Neuronal stem cell (in vitro differentiated cells): Measurements from ENCODE around the gene ADAM8.
A peak's percentile ranks its signal among the peaks of the same experiment; 100 is the strongest.

Experiments used
- DNase-seq: peaks from one replicate; pipeline ENCODE4 v3.0.0-alpha.2; 2013; ENCODE audit warnings: low spot score
- H2AFZ ChIP-seq: one replicate; pipeline ENCODE4 v1.6.1; 2013; ENCODE audit warnings: mild to moderate bottlenecking, low read length, inconsistent platforms
- H2AK5ac ChIP-seq: 2 replicates; pipeline ENCODE4 v1.6.1; 2013; ENCODE audit warnings: low read depth, mild to moderate bottlenecking, inconsistent platforms, low read length, moderate library complexity, mixed read lengths
- H2BK120ac ChIP-seq: 2 replicates; pipeline ENCODE4 v1.6.1; 2013; ENCODE audit warnings: low read depth, mild to moderate bottlenecking, inconsistent platforms, low read length, moderate library complexity, mixed read lengths
- H2BK12ac ChIP-seq: one replicate; pipeline ENCODE4 v1.6.1; 2013; ENCODE audit warnings: low read length, inconsistent platforms
- H2BK15ac ChIP-seq: 2 replicates; pipeline ENCODE4 v1.6.1; 2013; ENCODE audit warnings: mild to moderate bottlenecking, low read length, inconsistent platforms, mixed read lengths
- H2BK5ac ChIP-seq: one replicate; pipeline ENCODE4 v1.6.1; 2013; ENCODE audit warnings: inconsistent platforms, mild to moderate bottlenecking, low read length, moderate library complexity
- H3K14ac ChIP-seq: one replicate; pipeline ENCODE4 v1.6.1; 2013; ENCODE audit warnings: low read length, inconsistent platforms
- H3K18ac ChIP-seq: 2 replicates; pipeline ENCODE4 v1.6.1; 2013; ENCODE audit warnings: low read length, inconsistent platforms
- H3K23ac ChIP-seq: 2 replicates; pipeline ENCODE4 v1.6.1; 2013; ENCODE audit warnings: low read depth, mild to moderate bottlenecking, mixed read lengths, low read length, inconsistent platforms; ENCODE audit not compliant: poor library complexity
- H3K27ac ChIP-seq: replicated peaks from 3 replicates; pipeline ENCODE4 v1.5.1; 2013; ENCODE audit warnings: low read length, inconsistent platforms
- H3K27me3 ChIP-seq, 3 experiments: 2 replicates each; pipeline ENCODE4 v1.6.1; 2013; ENCODE audit warnings: low read length in 3 of 3, mild to moderate bottlenecking in 2 of 3, inconsistent platforms in 1 of 3, low read depth in 1 of 3, mixed read lengths in 1 of 3, moderate library complexity in 1 of 3; ENCODE audit not compliant: control insufficient read depth in 3 of 3, insufficient read depth in 3 of 3
- H3K36me3 ChIP-seq, 2 donors: replicated peaks in 1 of 2; 2 replicates each; pipeline ENCODE4 v1.6.1; 2013; ENCODE audit warnings: low read length in 2 of 2; ENCODE audit not compliant: control insufficient read depth in 2 of 2, insufficient read depth in 2 of 2
- H3K4ac ChIP-seq: 2 replicates; pipeline ENCODE4 v1.6.1; 2013; ENCODE audit warnings: inconsistent platforms, mild to moderate bottlenecking, low read length, moderate library complexity
- H3K4me1 ChIP-seq, 2 donors: 1 replicate in 1 of 2; 2 replicates in 1 of 2; pipeline ENCODE4 v1.6.1; 2013; ENCODE audit warnings: low read length in 2 of 2, low read depth in 1 of 2; ENCODE audit not compliant: control insufficient read depth in 2 of 2, insufficient read depth in 1 of 2
- H3K4me2 ChIP-seq: one replicate; pipeline ENCODE4 v1.6.1; 2013; ENCODE audit warnings: mild to moderate bottlenecking, low read length, inconsistent platforms; ENCODE audit not compliant: insufficient read depth, poor library complexity, severe bottlenecking
- H3K4me3 ChIP-seq, 2 donors: 2 replicates each; pipeline ENCODE4 v1.5.1; 2013; ENCODE audit warnings: low read length in 2 of 2, mild to moderate bottlenecking in 2 of 2, inconsistent platforms in 1 of 2, moderate library complexity in 1 of 2
- H3K79me1 ChIP-seq: one replicate; pipeline ENCODE4 v1.6.1; 2013; ENCODE audit warnings: low read depth, mild to moderate bottlenecking, inconsistent platforms, low read length, moderate library complexity
- H3K9ac ChIP-seq: one replicate; pipeline ENCODE4 v1.6.1; 2013; ENCODE audit warnings: mild to moderate bottlenecking, low read depth, low read length, inconsistent platforms; ENCODE audit not compliant: poor library complexity
- H3K9me3 ChIP-seq, 2 donors: replicated peaks in 1 of 2; 2 replicates each; pipeline versions ENCODE3 to v1.6.1; 2013; ENCODE audit warnings: low read length in 2 of 2, mild to moderate bottlenecking in 2 of 2, inconsistent platforms in 1 of 2, low read depth in 1 of 2, mixed read lengths in 1 of 2, moderate library complexity in 1 of 2; ENCODE audit not compliant: control insufficient read depth in 2 of 2, insufficient read depth in 1 of 2
- H4K8ac ChIP-seq: one replicate; pipeline ENCODE4 v1.6.1; 2013; ENCODE audit warnings: low read depth, mild to moderate bottlenecking, inconsistent platforms, low read length, moderate library complexity
- H4K91ac ChIP-seq: one replicate; pipeline ENCODE4 v1.6.1; 2013; ENCODE audit warnings: low read length, low read depth, mild to moderate bottlenecking, inconsistent platforms; ENCODE audit not compliant: poor library complexity
- WGBS, 2 donors: extraction: QIAGEN DNeasy Blood & Tissue Kit; methylation state at CpG; one replicate each; pipeline ENCODE4 v1.1.7; 2013; ENCODE audit warnings: missing lambda C conversion rate in 2 of 2, mixed read lengths in 1 of 2; ENCODE audit not compliant: insufficient read length in 2 of 2, insufficient replicate concordance in 1 of 2; ENCODE audit errors: extremely low coverage in 2 of 2; 5-methylcytosine and 5-hydroxymethylcytosine counted together

ADAM8 gene

DNA sequence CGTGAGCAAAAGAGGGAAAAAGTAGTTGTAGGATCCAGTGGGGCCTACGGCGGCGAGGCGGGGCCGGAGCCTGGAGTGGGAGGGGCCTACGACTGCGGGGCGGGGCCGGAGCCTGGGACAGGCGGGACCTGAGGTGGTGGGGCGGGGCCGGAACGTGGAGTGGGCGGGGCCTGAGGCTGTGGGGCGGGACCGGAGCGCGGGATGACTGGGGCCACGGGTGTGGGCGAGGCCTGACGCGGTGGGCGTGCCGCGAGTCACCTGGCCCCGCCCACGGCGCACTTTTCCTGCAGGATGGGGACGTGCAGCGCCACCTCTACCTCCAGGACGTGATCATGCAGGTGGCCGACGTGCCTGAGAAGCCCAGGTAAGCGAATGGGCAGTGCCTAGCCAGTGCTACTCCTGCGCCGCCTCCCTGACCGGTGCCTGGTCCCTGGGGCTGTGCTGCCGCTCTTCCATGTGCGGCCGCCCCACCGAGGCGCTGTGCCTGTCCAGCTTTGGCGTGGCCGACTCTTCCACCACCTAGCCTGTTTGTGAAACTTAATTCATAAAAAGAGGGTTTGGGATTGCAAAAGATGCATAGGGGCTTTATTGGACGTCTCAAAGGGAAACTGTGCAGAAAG, 32.5 kb upstream of the ADAM8 start:
- no peak overlapping the region for H2BK15ac ChIP-seq
- peak overlapping the region; percentile 93 for H3K23ac ChIP-seq
- H2BK5ac ChIP-seq = peak overlapping the region; percentile 82
- H3K36me3 ChIP-seq = peaks cover 27 to 41% of the 10 kb centered on the region in 2 donors
- peak overlapping the region; percentile 100 for H3K18ac ChIP-seq
- peak overlapping the region; percentile 93 for H3K4ac ChIP-seq
- H3K9me3 ChIP-seq = no peaks in the 10 kb centered on the region
- H3K9ac ChIP-seq = peak overlapping the region; percentile 89
- WGBS, 2 donors = no CpG with 5 or more reads among the region's 46 CpGs
- H2AFZ ChIP-seq = peak overlapping the region; percentile 100
- H3K27me3 ChIP-seq = no peaks in the 10 kb centered on the region
- H2AK5ac ChIP-seq = peak overlapping the region; percentile 75
- H2BK120ac ChIP-seq = no peak overlapping the region
- H3K27ac ChIP-seq = peak overlapping the region; percentile 92
- H4K8ac ChIP-seq = peak overlapping the region; percentile 48
- peak overlapping the region; percentile 94 for H3K4me2 ChIP-seq
- H3K79me1 ChIP-seq = peaks cover 25% of the 10 kb centered on the region
- DNase-seq = peak; percentile 89
- H3K14ac ChIP-seq = peak overlapping the region; percentile 84
- no peak overlapping the region for H4K91ac ChIP-seq
- peak overlapping the region; percentile 81 to 94 for H3K4me3 ChIP-seq
- H3K4me1 ChIP-seq = peaks cover 8 to 12% of the 10 kb centered on the region in 2 donors
- peak overlapping the region; percentile 90 for H2BK12ac ChIP-seq

DNA sequence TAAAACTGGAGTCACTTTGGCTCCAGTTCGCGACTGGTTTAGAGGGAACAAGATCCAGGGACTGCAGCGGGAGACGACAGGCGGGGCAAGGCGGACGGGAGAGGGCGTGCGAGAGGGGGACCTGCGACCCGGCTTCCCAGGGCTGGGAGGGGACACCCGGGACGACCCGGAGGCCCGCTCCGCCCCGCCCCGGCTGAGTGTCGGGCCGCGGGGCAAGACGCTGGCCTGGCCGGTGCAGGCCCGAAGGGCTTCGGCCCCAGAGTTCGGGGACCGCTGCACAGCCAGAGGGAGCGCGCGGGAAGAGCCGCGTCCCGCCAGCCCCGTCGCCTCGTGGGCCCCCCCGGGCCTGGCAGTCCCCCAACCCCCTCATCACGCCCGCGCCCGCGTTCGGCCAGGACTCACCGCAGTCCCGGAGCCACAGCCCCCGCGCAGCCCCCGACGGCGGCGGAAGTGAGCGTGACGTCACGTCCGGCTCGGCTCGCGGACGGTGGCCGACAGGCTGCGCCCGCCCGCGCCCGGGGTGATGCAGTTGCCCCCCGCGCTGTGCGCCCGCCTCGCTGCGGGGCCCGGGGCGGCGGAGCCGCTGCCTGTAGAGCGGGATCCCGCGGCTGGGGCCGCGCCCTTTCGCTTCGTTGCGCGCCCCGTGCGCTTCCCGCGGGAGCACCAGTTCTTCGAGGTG, 31.9 kb upstream of the ADAM8 start, which contains the start of the genes TUBGCP2 and ZNF511:
TUBGCP2 (minus strand) TSS at position 452 of the 679 bp plus-strand sequence. CDS start 5,931 bp downstream, outside the sequence.
ZNF511 (plus strand) TSS at position 494 of the 679 bp plus-strand sequence; CDS start at position 524, 30 bp downstream.
- H2BK120ac ChIP-seq = no peak within 1 kb of the TSS
- peak within 1 kb of the TSS; percentile 65 for H4K8ac ChIP-seq
- no CpG with 5 or more reads among the region's 89 CpGs for WGBS, 2 donors
- H3K9me3 ChIP-seq = no peaks in the 10 kb centered on the region
- peak within 1 kb of the TSS; percentile 90 for H2BK12ac ChIP-seq
- H4K91ac ChIP-seq = peak within 1 kb of the TSS; percentile 12
- peak within 1 kb of the TSS; percentile 81 to 94 for H3K4me3 ChIP-seq
- DNase-seq = peak; percentile 78
- H3K4me1 ChIP-seq = peaks cover 8 to 12% of the 10 kb centered on the region in 2 donors
- H3K23ac ChIP-seq = peak within 1 kb of the TSS; percentile 93
- peak within 1 kb of the TSS; percentile 82 for H2BK5ac ChIP-seq
- H2AK5ac ChIP-seq = peak within 1 kb of the TSS; percentile 75
- peaks cover 27 to 41% of the 10 kb centered on the region in 2 donors for H3K36me3 ChIP-seq
- H3K18ac ChIP-seq = peak within 1 kb of the TSS; percentile 100
- no peak within 1 kb of the TSS for H2BK15ac ChIP-seq
- H3K14ac ChIP-seq = peak within 1 kb of the TSS; percentile 84
- peak within 1 kb of the TSS; percentile 94 for H3K4me2 ChIP-seq
- peak within 1 kb of the TSS; percentile 89 for H3K9ac ChIP-seq
- H3K27me3 ChIP-seq = no peaks in the 10 kb centered on the region
- peaks cover 25% of the 10 kb centered on the region for H3K79me1 ChIP-seq
- H2AFZ ChIP-seq = peak within 1 kb of the TSS; percentile 100
- peak within 1 kb of the TSS; percentile 93 for H3K4ac ChIP-seq
- H3K27ac ChIP-seq = peak within 1 kb of the TSS; percentile 92

DNA sequence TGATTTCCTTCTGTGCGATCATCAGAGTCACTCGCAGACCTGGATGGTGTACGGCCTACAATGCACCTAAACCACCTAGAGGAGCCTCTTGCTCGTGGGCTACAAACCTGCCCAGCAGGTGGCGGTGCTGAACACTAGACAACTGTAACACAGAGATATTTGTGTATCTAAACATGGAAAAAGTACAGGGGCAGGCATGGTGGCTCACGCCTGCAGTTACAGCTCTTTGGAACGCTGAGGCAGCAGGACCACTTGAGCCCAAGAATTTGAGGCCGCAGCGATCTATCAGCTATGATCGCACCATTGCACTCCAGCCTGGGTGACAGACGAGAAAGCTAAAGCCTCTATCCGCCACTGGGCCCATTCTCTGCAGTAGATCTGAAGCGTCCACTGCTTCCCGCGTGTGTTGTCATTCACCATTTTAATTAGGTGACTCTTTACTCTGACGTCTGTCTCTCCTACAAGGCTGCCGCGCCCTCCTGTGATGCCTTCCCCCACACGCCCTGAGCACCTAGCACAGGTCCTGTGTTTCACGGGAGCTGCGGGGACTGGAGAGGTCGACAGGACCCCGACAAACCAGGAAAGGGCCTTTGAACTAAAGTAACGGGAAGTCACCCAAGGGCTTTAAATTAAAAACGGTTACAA, 31.2 kb upstream of the ADAM8 start:
- Histone ChIP-seq H2BK5ac (peak overlapping the region; percentile 82), H2BK120ac (no peak overlapping the region), H3K9me3 (no peaks in the 10 kb centered on the region), H3K4me3 (peak overlapping the region; percentile 81 to 94), H2BK12ac (no peak overlapping the region), H2AFZ (peak overlapping the region; percentile 100), H4K8ac (no peak overlapping the region), H2AK5ac (no peak overlapping the region), H3K79me1 (peaks cover 25% of the 10 kb centered on the region), H3K18ac (no peak overlapping the region), H3K4ac (no peak overlapping the region), H3K4me2 (peak overlapping the region; percentile 94), H3K23ac (no peak overlapping the region), H3K9ac (peak overlapping the region; percentile 89), H3K36me3 (peaks cover 27 to 37% of the 10 kb centered on the region in 2 donors), H3K27ac (peak overlapping the region; percentile 19), H4K91ac (no peak overlapping the region), H3K4me1 (peaks cover 8 to 12% of the 10 kb centered on the region in 2 donors), H3K27me3 (no peaks in the 10 kb centered on the region), H2BK15ac (no peak overlapping the region), H3K14ac (no peak overlapping the region)
- DNase-seq = peak; percentile 48
- no CpG with 5 or more reads among the region's 25 CpGs for WGBS, 2 donors
